SKM-1 (cell line): ENCODE data around the gene RAC3.
A peak's percentile ranks its signal among the peaks of the same experiment; 100 is the strongest.

Experiments used
- DNase-seq: peaks from one replicate; lab custom pipeline; 2025; ENCODE audit not compliant: unreplicated experiment; lab: John Stamatoyannopoulos, UW

RAC3 gene

GRCh38 chr17:82022981-82023446 is 8.5 kb upstream of the RAC3 start, which contains the start of gene LRRC45:
Gene LRRC45 (plus strand): TSS chr17:82023305. CDS start chr17:82023644, 339 bp downstream.
- peak; percentile 99 for DNase-seq

GRCh38 chr17:82023447-82024241 is 7.8 kb upstream of the RAC3 start:
- DNase-seq: no peak

GRCh38 chr17:82024859-82025258 is 6.6 kb upstream of the RAC3 start:
- DNase-seq: no peak

- no peak for DNase-seq
These were observed 5.9 kb upstream of the RAC3 start for GRCh38 chr17:82025401-82026107.

- no peak for DNase-seq
These were observed 3.2 kb upstream of the RAC3 start for GRCh38 chr17:82028246-82028645.

- no peak for DNase-seq
These were observed 2.5 kb upstream of the RAC3 start for GRCh38 chr17:82028966-82029365.

- DNase-seq: no peak
These were observed 2.1 kb upstream of the RAC3 start for GRCh38 chr17:82029391-82029790.

GRCh38 chr17:82029990-82030469 is 1.4 kb upstream of the RAC3 start:
- DNase-seq: no peak

- no peak for DNase-seq
These were observed 792 bp upstream of the RAC3 start for GRCh38 chr17:82030470-82031302.

GRCh38 chr17:82031885-82032627 is 578 bp downstream of the RAC3 start:
- DNase-seq: no peak

GRCh38 chr17:82033359-82034085 is 2.0 kb downstream of the RAC3 start:
- DNase-seq: no peak

GRCh38 chr17:82034371-82035011 is 3.0 kb downstream of the RAC3 start:
- DNase-seq: no peak

GRCh38 chr17:82035488-82035887 is 4.0 kb downstream of the RAC3 start:
- DNase-seq: no peak

GRCh38 chr17:82035956-82036633 is 4.6 kb downstream of the RAC3 start:
- no peak for DNase-seq

- no peak for DNase-seq
These were observed 5.2 kb downstream of the RAC3 start for GRCh38 chr17:82036634-82037091.

GRCh38 chr17:82037092-82037888 is 5.8 kb downstream of the RAC3 start, which contains the start of gene DCXR:
Gene DCXR (minus strand): TSS chr17:82037697. CDS start chr17:82037682, 15 bp downstream.
- peak; percentile 85 for DNase-seq

- DNase-seq: no peak
These were observed 6.4 kb downstream of the RAC3 start for GRCh38 chr17:82037889-82038195.
